GM21367 (cell line): ENCODE data around the gene CHCHD6.

ENCODE experiments used
- ATAC-seq: cut with Tn5 transposase; IDR thresholded peaks from one replicate; pipeline ENCODE4 v1.9.1; 2021; ENCODE audit not compliant: unreplicated experiment

CHCHD6 gene

DNA sequence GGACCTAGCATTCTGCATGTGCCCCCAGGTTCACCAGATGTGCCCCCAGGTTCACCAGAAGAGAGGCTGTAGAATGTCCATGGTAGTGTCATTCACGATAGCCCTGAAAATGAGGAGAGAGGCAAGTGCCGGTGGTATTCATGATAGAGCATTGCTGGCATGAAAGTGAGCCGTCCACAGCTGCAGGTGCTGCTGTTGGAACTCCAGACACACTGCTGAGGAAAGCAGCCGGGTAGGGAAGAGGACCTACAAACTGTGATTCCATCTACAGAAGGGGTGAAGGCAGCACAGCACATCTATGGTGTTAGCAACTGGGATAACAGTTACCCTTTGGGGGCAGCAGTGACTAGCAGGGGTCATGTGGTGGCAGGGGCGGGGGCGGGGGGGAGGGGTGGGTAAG, 153.9 kb downstream of the CHCHD6 start:
- ATAC-seq = no peak

GRCh38 chr3:126858401-126858800, 154.4 kb downstream of the CHCHD6 start:
- ATAC-seq = no peak

GRCh38 chr3:126858887-126859286, 154.8 kb downstream of the CHCHD6 start:
- no peak for ATAC-seq

DNA sequence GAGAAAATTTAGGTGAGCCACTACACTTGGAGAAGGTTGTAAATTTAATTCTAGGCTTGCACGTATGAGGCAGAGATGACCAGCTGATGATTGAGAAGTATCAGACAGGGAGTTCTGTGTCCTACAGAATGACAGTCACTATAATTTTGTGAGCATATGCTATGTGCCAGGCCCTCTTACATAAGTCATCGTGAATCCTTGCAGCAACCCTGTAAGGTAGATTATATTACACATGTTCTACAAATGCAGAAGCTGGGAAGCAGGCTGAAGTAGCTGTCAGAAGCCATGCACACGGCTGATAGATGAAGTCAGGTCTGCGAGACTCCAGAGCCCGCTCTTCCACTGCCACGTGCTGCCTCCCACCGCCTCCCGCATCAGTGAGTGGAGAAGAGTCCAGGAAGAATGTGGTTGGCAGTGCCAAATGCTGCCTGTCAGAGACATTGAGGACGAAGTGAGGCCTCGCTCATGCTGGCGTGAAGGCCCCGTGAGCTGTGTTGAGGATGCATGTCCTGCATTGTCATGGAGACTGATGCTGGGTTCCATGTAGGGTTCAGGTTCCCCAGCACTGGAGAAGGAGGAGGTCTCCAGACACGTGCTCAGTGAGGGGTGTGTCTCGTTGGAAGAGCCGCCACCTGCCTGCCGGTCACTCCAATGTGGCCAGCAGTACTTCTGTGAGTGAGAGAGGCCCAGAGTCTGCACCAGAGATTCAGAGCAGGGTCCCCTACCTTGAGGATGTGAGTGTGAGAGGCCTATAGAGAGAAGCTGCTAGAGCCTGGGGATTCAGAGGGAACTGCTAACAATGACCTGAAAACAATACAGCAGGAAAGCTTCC, 155.6 kb downstream of the CHCHD6 start:
- no peak for ATAC-seq

DNA sequence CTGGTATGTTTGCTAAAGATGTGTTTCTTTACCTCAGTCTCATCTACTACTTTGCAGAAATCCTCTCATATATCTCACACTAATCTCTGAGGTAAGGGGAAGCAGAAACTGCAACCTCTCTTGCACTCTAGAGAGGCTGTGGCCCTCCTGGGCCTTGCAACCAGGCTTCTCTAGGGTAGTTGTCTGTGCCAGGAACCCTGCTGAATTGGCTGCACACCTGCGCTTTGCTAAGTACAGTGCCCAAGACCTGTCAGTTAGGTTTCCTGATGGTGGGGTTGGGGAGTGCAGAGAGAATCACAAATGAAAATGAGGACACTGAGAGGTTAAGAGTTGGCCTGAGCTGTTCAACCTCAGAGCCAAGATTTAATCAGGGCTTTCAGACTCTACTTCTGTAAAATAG, 161.7 kb downstream of the CHCHD6 start:
- ATAC-seq = no peak

- ATAC-seq = no peak
Observed at GRCh38 chr3:126866175-126866759, 162.2 kb downstream of the CHCHD6 start.

DNA sequence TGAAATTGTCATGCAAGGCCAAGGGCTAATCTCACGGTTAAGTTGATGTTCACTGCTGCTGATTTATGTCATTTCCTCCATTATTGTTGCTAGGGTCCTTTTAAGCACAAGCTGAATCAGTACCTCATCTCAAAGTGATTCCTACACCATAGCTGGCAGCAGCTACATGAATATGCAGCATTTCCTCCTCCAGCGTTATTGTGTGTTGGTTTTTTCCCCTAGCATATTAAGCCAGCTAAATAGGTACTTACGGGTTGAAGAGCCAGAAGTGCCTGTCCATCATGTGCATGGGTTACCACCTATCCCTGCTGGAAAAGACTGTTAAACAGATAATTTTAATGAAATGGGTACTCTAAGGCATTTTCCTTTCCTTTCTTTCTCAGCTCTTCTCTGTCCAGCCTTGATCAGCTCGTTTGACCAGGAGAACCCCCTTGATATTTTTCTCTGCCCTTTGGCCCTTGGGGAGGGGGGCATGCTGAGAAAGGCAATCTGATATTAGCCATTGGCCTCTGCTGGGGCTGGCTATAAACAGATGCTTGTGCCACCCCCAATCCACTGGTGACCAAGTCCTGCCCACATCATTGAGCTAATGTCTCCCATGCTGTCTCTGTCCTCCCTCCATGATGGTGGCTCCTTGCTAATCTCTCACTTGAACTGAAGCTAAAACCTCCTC, 163.3 kb downstream of the CHCHD6 start:
- ATAC-seq = no peak

DNA sequence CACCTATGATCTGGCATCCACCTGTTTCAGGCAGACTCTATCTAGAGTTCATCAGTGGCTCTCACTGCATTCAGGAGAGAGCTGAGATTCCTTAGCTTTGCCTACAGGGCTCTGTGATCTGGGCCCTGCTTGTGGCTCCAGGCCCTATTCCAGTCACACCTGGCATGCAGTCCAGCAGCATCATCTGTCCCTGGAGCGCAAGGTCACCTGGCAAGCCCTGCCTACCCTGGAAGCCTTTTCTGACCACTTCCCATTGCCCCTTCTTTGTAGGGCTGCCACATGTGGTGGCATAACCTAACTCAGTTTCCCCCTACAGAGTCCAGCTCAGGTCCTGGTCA, 163.8 kb downstream of the CHCHD6 start:
- ATAC-seq = no peak

DNA sequence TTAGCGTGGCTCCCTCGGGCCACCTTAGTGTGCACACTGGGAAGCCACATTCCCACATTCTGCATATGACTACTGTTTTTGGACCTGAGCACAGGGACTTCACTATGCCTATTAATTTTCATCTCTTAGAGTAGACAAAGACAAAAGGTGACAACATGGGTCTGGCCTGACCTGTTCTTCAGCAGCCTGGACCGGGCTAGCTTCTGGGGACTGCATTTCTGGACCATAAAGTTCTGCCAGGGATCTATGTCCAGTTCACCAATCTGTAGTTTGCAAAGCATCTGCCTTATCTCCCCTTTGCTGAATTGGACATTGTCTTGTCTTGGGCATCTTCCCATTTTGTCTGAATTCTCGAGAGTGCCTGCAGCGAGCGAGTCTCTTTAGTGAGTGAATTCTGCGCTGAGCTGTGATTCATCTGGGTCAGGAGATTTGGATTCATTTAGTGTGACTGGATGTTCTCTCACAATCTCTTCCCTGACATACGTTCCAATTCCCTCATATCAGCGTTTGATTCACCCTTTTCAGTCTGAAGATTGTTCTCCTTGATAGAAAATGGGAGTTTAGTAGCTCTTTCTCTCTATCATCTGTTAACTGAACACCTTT, 166.7 kb downstream of the CHCHD6 start:
- ATAC-seq = no peak

DNA sequence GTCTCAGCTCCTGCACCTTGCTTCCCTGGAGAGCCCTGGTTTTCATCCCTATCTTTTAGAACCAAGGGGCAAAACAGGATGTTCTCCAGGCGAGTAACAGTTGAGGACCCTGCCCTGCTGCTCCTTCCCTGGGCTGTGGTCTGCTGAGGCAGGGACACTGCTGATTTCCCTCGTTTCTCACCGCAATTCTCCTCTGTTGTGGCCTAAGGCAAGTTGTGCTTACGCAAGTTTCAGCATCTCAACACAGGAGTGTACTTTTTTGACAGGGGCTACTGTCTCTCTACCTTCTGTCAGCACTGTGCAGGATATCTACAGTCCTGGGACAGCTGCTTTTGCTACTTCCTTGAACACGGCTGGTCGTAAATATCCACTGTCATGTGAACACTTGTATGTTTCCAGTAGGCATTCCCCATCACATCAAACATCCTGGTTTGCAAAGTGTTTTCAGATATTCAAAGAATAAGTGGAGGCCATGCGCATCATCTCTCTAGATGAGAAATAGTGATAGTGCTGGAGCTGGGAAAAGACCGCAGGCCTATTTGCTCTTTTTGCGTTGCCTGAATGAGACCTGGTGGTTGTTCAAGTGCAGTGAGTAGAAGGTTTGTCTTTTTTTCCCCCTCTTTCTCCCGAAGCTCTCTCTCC, 168.8 kb downstream of the CHCHD6 start:
- no peak for ATAC-seq

GRCh38 chr3:126873416-126873815, 169.4 kb downstream of the CHCHD6 start:
- no peak for ATAC-seq

GRCh38 chr3:126878664-126879063, 174.6 kb downstream of the CHCHD6 start:
- ATAC-seq = no peak

- no peak for ATAC-seq
Observed at GRCh38 chr3:126880901-126881300, 176.9 kb downstream of the CHCHD6 start.

DNA sequence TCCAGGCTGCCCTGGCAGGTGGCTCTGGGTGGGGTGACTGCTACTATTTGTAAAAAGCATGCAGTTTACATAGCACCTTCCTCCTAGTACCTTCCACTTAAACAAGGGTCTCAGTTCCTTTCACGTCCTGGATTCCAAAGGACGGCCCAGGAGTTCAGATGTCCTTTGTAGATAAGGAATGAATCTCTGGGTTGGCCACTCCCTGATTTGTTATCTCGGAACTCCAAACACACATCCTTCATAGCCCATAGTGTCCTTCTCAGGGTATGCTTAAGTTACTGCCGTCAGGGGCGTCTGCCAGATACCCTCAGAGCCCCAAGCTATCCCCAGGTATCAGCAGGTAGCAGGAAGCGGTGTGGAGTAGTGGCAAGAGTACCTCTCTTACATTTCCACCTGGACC, 177.8 kb downstream of the CHCHD6 start:
- ATAC-seq = no peak

GRCh38 chr3:126883241-126883640, 179.2 kb downstream of the CHCHD6 start:
- ATAC-seq = no peak

GRCh38 chr3:126885425-126885824, 181.4 kb downstream of the CHCHD6 start:
- no peak for ATAC-seq

- ATAC-seq = no peak
Observed at GRCh38 chr3:126886217-126886616, 182.2 kb downstream of the CHCHD6 start.

DNA sequence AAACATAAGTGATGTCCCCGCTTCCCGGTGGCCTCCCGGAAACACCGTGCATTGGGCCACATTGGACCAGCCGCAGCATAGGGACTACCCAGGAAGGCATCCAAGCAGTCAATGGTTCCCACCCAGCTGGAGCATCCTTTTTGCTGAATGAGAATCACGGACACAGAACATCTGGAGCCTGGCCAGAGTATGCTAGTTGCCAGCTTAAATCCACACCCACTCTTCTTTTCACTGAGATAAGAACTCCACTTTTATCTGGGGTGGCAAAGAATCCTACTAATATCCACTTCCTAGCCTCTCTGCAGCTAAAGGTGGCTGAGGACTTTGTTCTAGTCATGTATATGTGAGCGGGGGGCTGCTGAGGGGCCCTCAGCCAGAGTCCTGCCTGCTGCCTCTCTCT, 183.6 kb downstream of the CHCHD6 start:
- no peak for ATAC-seq

DNA sequence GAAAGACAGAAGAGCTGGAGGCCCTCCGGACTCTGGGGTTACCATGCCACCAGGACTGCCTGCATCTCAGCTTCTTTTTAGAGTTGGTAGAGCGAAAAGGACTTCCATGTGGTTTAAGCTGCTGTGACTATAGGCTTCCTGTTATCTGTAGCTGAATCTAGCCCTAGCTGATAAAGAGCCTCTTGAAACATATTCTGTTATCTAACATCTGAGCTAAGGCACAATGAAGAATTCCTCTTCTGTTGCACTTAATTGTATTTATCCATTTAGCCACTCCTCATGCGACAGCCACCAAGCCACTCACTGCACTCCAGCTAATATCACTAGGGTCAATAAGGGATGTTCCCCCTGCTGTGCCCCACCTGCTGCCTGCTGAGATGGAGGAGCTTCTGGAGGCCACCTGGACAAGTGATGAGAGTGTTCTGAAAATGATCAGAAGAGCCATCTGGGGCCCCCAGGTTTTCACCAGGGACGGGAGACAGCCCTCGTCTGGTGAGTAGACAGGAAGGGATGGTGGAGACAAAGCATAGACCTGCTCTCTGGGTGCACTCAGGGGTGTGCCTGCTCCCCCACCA, 184.2 kb downstream of the CHCHD6 start:
- ATAC-seq = no peak

DNA sequence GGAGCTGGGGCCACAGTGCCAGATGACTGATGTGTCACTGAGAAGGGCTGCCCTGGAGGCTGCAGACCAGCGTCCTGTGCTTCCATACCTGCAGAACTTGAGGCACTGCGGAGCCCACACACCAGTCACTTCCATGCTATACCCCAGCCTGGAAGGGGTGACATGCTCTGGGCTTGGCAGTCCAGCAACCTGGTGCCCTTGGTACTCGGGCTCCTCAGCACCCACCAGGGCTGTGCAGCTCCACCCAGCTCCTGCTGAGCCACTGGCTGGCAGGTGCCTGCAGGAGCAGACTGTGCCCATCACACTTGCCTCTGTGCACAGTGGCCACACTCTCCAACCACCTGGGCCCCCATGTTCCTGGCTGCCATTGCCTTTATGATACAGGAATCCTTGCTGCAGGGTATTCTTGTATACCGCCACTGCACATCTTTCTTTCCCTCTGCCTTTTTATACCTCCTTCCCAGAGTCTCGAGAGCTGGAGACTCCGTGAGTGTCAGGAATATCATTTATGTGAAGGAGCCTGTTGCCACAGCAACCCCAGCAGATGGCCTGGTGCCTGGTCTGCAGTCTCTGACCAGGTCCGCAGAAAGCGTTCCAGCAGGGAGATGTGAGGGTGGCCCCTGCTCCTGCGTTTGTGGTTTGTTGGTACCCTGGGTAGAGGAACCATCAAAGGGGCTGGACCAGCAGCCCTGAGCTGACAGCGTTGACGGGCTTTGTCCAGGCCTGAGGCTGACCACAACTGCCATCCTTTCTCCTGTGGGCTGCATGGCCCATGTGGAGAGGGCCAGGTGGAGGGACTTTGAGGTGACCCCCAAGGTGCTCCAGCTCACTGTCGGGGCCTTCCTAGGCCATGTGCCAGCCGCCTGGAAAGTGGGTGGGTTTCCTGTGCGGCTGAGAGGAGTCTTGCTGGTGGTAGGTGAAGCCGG, 185.5 kb downstream of the CHCHD6 start:
- no peak for ATAC-seq
